Measurements from ENCODE around the gene P2RY14.

- TF ChIP-seq CTCF (tag by site-specific recombination; IDR thresholded peaks at IDR 0.05) (no peak), ZNF416 (tag by site-specific recombination; IDR thresholded peaks at IDR 0.05) (no peak), YY1 (tag by site-specific recombination; IDR thresholded peaks at IDR 0.05) (no peak), BCL11B (tag by site-specific recombination; IDR thresholded peaks at IDR 0.05; ENCODE audit: low read depth) (no peak), ZNF23 (tag by site-specific recombination; IDR thresholded peaks at IDR 0.05; ENCODE audit: borderline replicate concordance) (no peak), ZNF660 (tag by site-specific recombination; IDR thresholded peaks at IDR 0.05) (no peak), KLF8 (tag by site-specific recombination; IDR thresholded peaks at IDR 0.05) (no peak), TCF7L2 (IDR thresholded peaks at IDR 0.05; ENCODE audit: borderline replicate concordance, low read depth, low read length) (no peak), ZBTB49 (tag by site-specific recombination; IDR thresholded peaks at IDR 0.05; ENCODE audit: low read depth) (no peak), ZNF610 (tag by site-specific recombination; IDR thresholded peaks at IDR 0.05; ENCODE audit: borderline replicate concordance) (no peak), ZNF202 (tag by site-specific recombination; IDR thresholded peaks at IDR 0.05; ENCODE audit: borderline replicate concordance) (no peak), ZBTB1 (tag by site-specific recombination; IDR thresholded peaks at IDR 0.05) (no peak), ZNF274 (IDR thresholded peaks at IDR 0.05; ENCODE audit: low read length) (no peak), ZNF274 (tag by site-specific recombination; IDR thresholded peaks at IDR 0.05; ENCODE audit: borderline replicate concordance) (no peak), ZNF350 (tag by site-specific recombination; IDR thresholded peaks at IDR 0.05) (no peak)
Observed at GRCh38 chr3:151327571-151328198, 49.3 kb upstream of the P2RY14 start.
